CD4-positive, alpha-beta T cell treated with Interleukin-17A for 1 hour (primary cell): ENCODE results near the gene PRAMEF12.
"Not testable (repeated sequence)": the region's sequence is repeated elsewhere in the genome, so short reads cannot be mapped to it uniquely, and the experiment has no call there.

Source experiments
- DNase-seq: peaks from one replicate; pipeline ENCODE4 v3.0.0-alpha.2; 2020

PRAMEF12 gene

GRCh38 chr1:12773438-12773837 is at the start of gene PRAMEF12:
TSS of gene PRAMEF12 (plus strand) at chr1:12773738. CDS start at chr1:12774868, 1,130 bp downstream.
- DNase-seq: no peak

GRCh38 chr1:12728391-12728790 is 45.1 kb upstream of the PRAMEF12 start:
- no peak for DNase-seq

- DNase-seq: no peak
These were observed 43.4 kb upstream of the PRAMEF12 start for GRCh38 chr1:12730156-12730555.

GRCh38 chr1:12731084-12731483 is 42.5 kb upstream of the PRAMEF12 start:
- DNase-seq: not testable (repeated sequence)

- DNase-seq: no peak
These were observed 38.9 kb upstream of the PRAMEF12 start for GRCh38 chr1:12734651-12735050.

- no peak for DNase-seq
These were observed 34.6 kb upstream of the PRAMEF12 start for GRCh38 chr1:12738934-12739333.

- no peak for DNase-seq
These were observed 33.9 kb upstream of the PRAMEF12 start for GRCh38 chr1:12739613-12740012.

- no peak for DNase-seq
These were observed 31.6 kb upstream of the PRAMEF12 start for GRCh38 chr1:12741946-12742345.

- DNase-seq: no peak
These were observed 28.2 kb upstream of the PRAMEF12 start for GRCh38 chr1:12745126-12745991.

- no peak for DNase-seq
These were observed 27.6 kb upstream of the PRAMEF12 start, which contains the start of gene CFAP107 for GRCh38 chr1:12745992-12746323. TSS of gene CFAP107 (plus strand) at chr1:12746200. CDS start at chr1:12746431, 231 bp downstream.

- DNase-seq: no peak
These were observed 24.7 kb upstream of the PRAMEF12 start for GRCh38 chr1:12748778-12749355.

GRCh38 chr1:12754738-12755137 is 18.8 kb upstream of the PRAMEF12 start:
- no peak for DNase-seq

- DNase-seq: no peak
These were observed 17.3 kb upstream of the PRAMEF12 start for GRCh38 chr1:12756273-12756672.

- no peak for DNase-seq
These were observed 16.6 kb upstream of the PRAMEF12 start for GRCh38 chr1:12756768-12757413.

GRCh38 chr1:12757836-12758235 is 15.7 kb upstream of the PRAMEF12 start:
- no peak for DNase-seq

- no peak for DNase-seq
These were observed 13.2 kb upstream of the PRAMEF12 start for GRCh38 chr1:12760256-12760795.

GRCh38 chr1:12761781-12762180 is 11.8 kb upstream of the PRAMEF12 start:
- DNase-seq: no peak

GRCh38 chr1:12762766-12763165 is 10.8 kb upstream of the PRAMEF12 start:
- no peak for DNase-seq

GRCh38 chr1:12763479-12763878 is 10.1 kb upstream of the PRAMEF12 start:
- no peak for DNase-seq

- DNase-seq: no peak
These were observed 9.5 kb upstream of the PRAMEF12 start for GRCh38 chr1:12764016-12764415.

GRCh38 chr1:12769031-12769430 is 4.5 kb upstream of the PRAMEF12 start:
- no peak for DNase-seq

GRCh38 chr1:12769976-12770505 is 3.5 kb upstream of the PRAMEF12 start:
- DNase-seq: no peak

GRCh38 chr1:12770620-12771019 is 2.9 kb upstream of the PRAMEF12 start:
- no peak for DNase-seq
